Activated CD8-positive, alpha-beta memory T cell treated with anti-CD3 and anti-CD28 coated beads, Interleukin-2, amount 50 U/mL, for 4 hours (primary cell): ENCODE data around the gene TAGLN.

Experiments
- DNase-seq: peaks from one replicate; pipeline ENCODE4 v3.0.0-alpha.2; 2020

The TAGLN gene

DNA sequence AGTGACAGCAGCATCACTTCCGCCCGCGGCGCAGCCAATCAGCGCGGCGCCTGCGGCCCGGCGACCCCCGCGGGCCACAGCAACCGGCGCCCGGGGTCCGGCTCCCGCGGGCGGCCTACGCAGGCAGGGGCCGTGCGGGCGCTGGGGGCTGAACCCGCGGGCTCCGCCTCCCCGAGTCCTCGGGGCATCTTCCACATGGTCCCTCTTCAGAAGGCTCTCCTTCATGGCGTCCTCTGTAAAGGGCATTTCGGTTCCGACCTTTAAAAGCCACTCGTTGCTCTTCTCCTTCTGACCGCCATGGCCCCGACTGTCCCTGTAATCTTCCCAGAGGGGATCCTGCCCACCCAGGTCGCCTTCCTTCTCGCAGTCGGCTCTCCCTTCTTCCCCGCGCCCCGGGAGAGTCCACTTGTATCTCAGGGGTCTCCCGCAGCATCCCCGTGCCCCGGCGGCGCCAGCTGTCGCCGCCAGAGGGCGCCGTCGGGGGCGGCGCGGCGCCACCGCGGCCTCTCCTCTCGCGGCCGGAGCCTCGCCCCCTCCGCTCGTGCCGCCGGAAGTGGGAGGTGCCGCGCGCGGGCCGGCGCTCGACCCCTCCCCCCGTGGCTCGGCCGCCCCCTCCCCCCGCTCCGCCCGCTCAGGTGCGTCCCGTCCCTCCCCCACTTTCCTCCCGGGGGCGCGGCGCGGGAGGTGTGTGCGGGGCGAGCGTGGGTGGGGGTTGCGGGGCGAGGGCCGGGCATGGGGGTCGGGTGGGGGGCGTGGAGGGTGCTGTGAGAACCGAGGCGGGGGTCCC is 33.1 kb downstream of the TAGLN start, which contains the start of gene RNF214:
TSS of gene RNF214 (plus strand) at position 580 of the 787 bp plus-strand sequence. CDS start 1,602 bp downstream, outside the sequence.
- peak; percentile 75 for DNase-seq

DNA sequence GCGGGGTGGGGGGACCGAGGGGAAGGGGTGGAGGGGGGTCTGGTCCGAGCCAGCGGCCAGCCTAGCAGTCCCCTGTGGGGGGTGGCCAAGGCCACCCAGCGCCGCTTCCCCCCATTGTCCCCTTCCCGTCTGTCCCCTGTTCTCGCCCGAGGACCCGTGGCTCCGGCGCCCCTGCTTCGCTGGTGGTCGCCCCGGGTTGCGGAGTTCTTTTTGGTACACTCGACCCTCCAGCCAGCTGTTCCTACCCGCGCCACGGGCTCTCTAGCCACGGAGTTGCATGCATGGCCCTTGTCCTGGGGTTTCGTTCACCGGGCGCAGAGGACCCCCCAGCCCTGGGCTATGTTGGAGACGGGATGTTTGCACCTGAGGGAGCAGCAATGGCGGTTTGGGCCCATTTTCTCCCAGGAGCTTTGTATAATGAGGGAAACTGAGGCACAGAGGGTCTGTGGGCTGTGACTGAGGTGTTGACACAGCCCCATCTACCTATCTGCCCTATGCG is 33.8 kb downstream of the TAGLN start:
- no peak for DNase-seq

DNA sequence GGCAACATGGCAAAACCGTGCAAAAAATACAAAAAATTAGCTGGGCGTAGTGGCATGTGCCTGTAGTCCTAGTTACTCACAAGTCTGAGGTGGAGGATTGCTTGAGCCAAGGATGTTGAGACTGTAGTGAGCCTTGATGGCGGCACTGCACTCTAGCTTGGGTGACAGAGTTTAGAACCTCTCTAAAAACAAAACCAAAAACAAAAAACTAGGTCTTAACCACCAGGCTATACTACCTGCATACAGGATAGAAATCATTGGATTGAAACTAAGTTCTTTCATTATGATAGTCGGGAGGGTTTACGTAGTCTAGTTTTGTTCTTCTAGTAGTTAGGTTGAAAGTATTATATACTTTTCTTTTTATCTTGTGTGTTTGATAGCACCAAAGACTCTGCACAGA is 39.1 kb downstream of the TAGLN start:
- no peak for DNase-seq

DNA sequence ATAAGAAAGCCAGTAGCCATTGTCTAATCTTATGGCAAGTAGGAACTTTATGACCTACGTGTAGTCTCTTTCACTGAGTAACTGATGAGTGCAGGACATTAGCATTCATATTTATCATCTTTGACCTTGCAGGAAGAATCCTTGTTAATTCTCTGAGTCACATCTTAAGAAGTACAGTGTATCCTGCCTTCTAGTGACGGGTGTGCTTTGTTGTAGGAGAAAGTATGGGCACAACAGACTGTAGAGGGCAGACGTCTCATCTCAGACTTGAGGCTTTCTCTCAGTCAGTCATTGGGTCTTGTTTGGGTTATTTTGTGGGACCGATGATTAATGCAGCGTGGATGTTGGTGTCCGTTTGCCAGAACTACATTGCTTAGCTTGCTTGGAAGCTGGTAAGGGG is 40.1 kb downstream of the TAGLN start:
- no peak for DNase-seq

DNA sequence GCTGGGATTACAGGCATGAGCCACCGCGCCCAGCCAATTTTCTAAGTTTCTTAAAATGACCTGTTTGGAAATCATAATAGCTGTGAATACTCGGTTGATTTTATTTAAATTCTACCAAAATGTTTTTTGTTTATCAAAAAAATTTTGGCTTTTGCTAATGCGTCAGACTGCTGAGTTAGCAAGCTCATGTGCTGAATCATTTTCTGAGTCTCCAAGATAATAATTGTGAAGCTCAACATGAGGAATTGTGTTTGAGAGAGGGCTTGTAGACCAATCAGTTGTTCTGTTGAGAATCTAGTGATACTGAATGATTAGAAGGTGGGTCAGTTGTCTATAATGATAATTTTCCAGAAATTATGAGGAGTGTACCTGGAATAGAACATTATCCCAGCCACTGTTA is 49.2 kb downstream of the TAGLN start:
- DNase-seq = no peak

DNA sequence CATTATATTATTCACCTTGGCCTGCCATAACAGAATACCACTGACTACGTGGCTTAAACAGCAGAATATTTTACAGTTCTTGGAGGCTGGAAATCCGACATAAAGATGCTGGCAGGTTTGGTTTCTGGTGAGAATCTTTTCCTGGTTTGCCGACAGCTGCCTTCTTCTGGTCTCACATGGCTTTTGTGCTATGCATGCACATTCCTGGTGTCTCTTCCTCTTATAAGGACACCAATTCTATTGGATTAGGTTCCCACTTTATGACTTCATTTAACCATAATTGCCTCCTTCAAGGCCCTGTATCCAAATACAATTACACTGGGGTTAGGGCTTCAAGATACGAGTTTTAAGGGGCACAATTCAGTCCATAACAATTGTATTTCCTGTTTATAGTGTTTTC is 50.4 kb downstream of the TAGLN start:
- DNase-seq = no peak

DNA sequence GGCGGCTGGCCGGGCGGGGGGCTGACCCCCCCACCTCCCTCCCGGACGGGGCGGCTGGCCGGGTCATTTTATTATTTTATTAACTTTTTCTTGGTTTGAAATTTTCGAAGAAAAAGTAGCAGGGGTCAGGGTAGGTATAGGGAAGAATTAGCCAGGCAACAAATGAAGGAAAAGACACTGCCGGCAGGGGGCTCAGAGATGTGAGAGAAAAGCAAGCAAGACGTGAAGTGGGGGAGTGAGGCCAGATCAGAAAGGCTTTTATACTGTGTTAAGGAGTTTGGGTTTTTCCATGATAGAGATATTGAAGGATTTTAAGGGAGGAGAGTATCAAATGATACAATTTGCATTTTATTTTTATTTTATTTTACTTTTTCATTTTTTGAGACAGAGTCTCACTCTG is 52.3 kb downstream of the TAGLN start:
- no peak for DNase-seq

DNA sequence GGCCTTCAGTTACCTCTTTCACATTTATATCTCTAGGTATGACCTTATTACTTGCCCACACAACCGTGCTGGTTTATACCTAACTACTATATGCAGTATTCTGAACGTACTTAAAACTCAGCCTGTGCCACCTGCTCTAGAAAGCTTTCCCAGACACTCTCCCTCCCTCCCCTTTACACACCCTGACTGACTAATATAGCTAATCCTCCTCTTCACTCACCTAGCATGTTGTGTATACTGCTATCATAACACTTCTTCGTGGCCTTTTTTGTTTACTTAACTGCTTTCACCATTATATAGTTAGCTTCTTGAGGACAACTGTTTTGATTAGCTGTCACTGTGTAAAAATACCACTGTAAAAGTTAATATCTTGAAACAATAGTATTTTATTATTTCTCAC is 56.8 kb downstream of the TAGLN start:
- DNase-seq = no peak

DNA sequence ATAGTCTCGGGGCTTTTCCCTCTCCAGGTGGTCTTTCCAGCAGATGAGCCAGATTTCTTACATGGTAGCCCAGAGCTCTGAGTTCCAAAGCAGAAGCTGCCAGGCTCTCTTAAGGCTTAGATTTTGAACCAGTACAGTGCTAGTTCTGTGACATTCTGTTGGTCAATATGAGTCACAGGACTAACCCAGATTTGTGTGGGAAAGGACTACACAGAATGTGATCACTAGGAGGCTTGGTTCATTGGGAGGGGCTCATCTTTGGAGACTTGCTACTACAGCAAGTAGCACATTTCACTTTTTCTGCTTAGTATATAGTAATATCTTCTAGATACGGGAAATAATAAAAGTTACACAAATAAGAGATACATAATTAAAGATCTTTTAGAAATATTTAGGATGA is 57.4 kb downstream of the TAGLN start:
- DNase-seq = no peak
